Stomach (tissue), 9 donors: ENCODE results near the gene HPGD. TPM values are rescaled to one million over a fixed set of nuclear protein-coding genes. Genes with fewer than 3 reads are reported as not detected.

Source experiments
- DNase-seq, 2 donors: peaks; one replicate each; pipeline versions ENCODE4 v3.0.0 to v3.0.0-alpha.2; 2013 to 2019
- H3K27ac ChIP-seq, 5 donors: fragments of 200-600 bp in 4 of 5; sonication (generic) in 4 of 5; one replicate each; pipeline ENCODE4 v1.5.1; 2013 to 2019; ENCODE audit warnings: mild to moderate bottlenecking in 1 of 5, moderate library complexity in 1 of 5
- H3K27me3 ChIP-seq, 3 donors: fragments of 200-600 bp; sonication (generic); one replicate each; pipeline ENCODE4 v1.5.1; 2017 to 2019; ENCODE audit warnings: mixed run types in 1 of 3
- H3K36me3 ChIP-seq, 4 donors: fragments of 200-600 bp; sonication (generic); 1 replicate in 3 of 4; 2 replicates in 1 of 4; pipeline ENCODE4 v1.5.1; 2016 to 2019
- H3K4me1 ChIP-seq, 4 donors: fragments of 200-600 bp; sonication (generic); one replicate each; pipeline ENCODE4 v1.5.1; 2016 to 2019
- H3K4me3 ChIP-seq, 4 donors: fragments of 200-600 bp; sonication (generic) in 3 of 4; one replicate each; pipeline ENCODE4 v1.5.1; 2016 to 2019; ENCODE audit warnings: mild to moderate bottlenecking in 1 of 4
- H3K9me3 ChIP-seq, 4 donors: fragments of 200-600 bp; sonication (generic); one replicate each; pipeline ENCODE4 v1.5.1; 2016 to 2019
- CTCF ChIP-seq, 7 experiments: fragments of 450-650 bp in 4 of 7; fragments of 200-600 bp in 3 of 7; sonication (generic) in 3 of 7; IDR thresholded peaks; one replicate each; pipeline ENCODE4 v1.5.1; 2016 to 2019; ENCODE audit warnings: antibody characterized with exemption in 7 of 7, control low read depth in 2 of 7, mild to moderate bottlenecking in 1 of 7
- EP300 ChIP-seq: sonication (generic); formaldehyde crosslinking; IDR thresholded peaks from one replicate; pipeline ENCODE4 v1.6.1; 2017; ENCODE audit warnings: antibody characterized with exemption
- POLR2A ChIP-seq, 4 donors: fragments of 450-650 bp; IDR thresholded peaks; one replicate each; pipeline ENCODE4 v1.6.1; 2016; ENCODE audit warnings: antibody characterized with exemption in 4 of 4, control low read depth in 2 of 4, mild to moderate bottlenecking in 1 of 4, moderate library complexity in 1 of 4
- POLR2AphosphoS5 ChIP-seq, 3 donors: sonication (generic); formaldehyde crosslinking; IDR thresholded peaks; one replicate each; pipeline ENCODE4 v1.6.1; 2016; ENCODE audit warnings: antibody characterized with exemption in 3 of 3
- WGBS, 5 donors: extraction: QIAGEN DNeasy Blood & Tissue Kit in 3 of 5; methylation state at CpG; one replicate each; pipeline versions ENCODE4 v1.1.5 to v1.1.7; 2013 to 2018; 5-methylcytosine and 5-hydroxymethylcytosine counted together
- intact Hi-C: fragments of 100-400 bp; cut with DNase I; formaldehyde crosslinking; loops from one replicate; pipeline ENCODE4 v1.15.1; 2023; ENCODE audit warnings: low total_unique reads
- polyA plus RNA-seq, 3 donors: library from polyadenylated mRNA; stranded (reverse); fragments of 200-250 nt; gene quantifications; one replicate each; pipeline ENCODE4 v1.2.3, GENCODE V29; 2013
- total RNA-seq, 5 donors: library from RNA; depleted of rRNA; stranded (reverse); fragments of >200 nt; gene quantifications; one replicate each; pipeline versions ENCODE4 v1.1.0 to v1.2.3, GENCODE V29; 2014 to 2016
- donor health status: healthy with polysubstance abuse.
- donor health status: Bipolar disorder and iron deficiency.
- donor health status: healthy.

Gene HPGD
- total and polyA plus RNA-seq, 8 donors: 13.6 to 492 (median 51.0) TPM

GRCh38 chr4:174545268-174545667 lies 23.0 kb upstream of the HPGD start:
- TF ChIP-seq EP300: no peak
- TF ChIP-seq POLR2AphosphoS5 (IDR thresholded peaks at IDR 0.05): no peak
- TF ChIP-seq POLR2A (IDR thresholded peaks at IDR 0.05): no peak
- TF ChIP-seq CTCF (IDR thresholded peaks at IDR 0.05): no peak
- Histone ChIP-seq H3K4me3 (no peak overlapping the region), H3K27me3 (no peaks in the 10 kb centered on the region), H3K9me3 (no peaks in the 10 kb centered on the region), H3K4me1 (no peaks in the 10 kb centered on the region), H3K36me3 (no peaks in the 10 kb centered on the region), H3K27ac (no peak overlapping the region)
- intact Hi-C loops: no loop called here
- no peak for DNase-seq

GRCh38 chr4:174544496-174544895 lies 22.2 kb upstream of the HPGD start:
- Histone ChIP-seq H3K9me3 (no peaks in the 10 kb centered on the region), H3K36me3 (no peaks in the 10 kb centered on the region), H3K4me1 (no peaks in the 10 kb centered on the region), H3K27me3 (no peaks in the 10 kb centered on the region), H3K4me3 (no peak overlapping the region), H3K27ac (no peak overlapping the region)
- DNase-seq: no peak
- intact Hi-C loops: no loop called here
- TF ChIP-seq POLR2A (IDR thresholded peaks at IDR 0.05) (no peak), EP300 (no peak), POLR2AphosphoS5 (IDR thresholded peaks at IDR 0.05) (no peak), CTCF (IDR thresholded peaks at IDR 0.05) (no peak)
- WGBS, 5 donors: 30 to 50% (median 44%) methylated on average over 4 of the region's 4 CpGs

- WGBS, 5 donors: 92 to 96% (median 95%) methylated on average over 10 of the region's 10 CpGs
- intact Hi-C loops: no loop called here
- Histone ChIP-seq H3K27ac (no peak overlapping the region), H3K9me3 (no peaks in the 10 kb centered on the region), H3K4me1 (no peaks in the 10 kb centered on the region), H3K36me3 (no peaks in the 10 kb centered on the region), H3K27me3 (no peaks in the 10 kb centered on the region), H3K4me3 (no peak overlapping the region)
- TF ChIP-seq EP300 (no peak), POLR2A (IDR thresholded peaks at IDR 0.05) (no peak), POLR2AphosphoS5 (IDR thresholded peaks at IDR 0.05) (no peak), CTCF (IDR thresholded peaks at IDR 0.05) (no peak)
- no peak for DNase-seq
Measured at GRCh38 chr4:174540175-174540574, 17.9 kb upstream of the HPGD start.

DNA sequence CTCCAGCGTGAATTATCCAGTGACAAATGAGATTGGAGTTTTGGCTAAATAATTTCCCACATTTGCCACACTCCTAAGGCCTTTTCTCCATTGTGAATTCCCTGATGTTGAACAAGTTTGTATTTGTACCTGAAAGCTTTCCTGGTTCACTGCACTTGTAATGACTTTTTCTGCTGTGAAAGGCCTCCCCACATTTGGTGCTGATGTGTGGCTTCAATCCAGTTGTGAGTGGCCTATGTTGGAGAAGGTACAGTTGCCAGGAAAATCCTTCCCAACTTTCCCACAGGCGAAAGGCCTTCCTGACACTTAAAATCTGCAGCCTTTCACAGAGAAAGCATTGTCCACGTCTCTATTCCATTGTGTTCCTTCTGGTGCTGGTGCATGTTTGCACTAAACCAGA lies 17.3 kb upstream of the HPGD start:
- 68 to 71% (median 70%) methylated on average over 3 of the region's 3 CpGs for WGBS, 5 donors
- no peaks in the 10 kb centered on the region for H3K36me3 ChIP-seq

More for the DNA sequence above, 17.3 kb upstream of the HPGD start:
- H3K27ac ChIP-seq: no peak overlapping the region
- TF ChIP-seq EP300 (no peak), POLR2A (IDR thresholded peaks at IDR 0.05) (no peak), POLR2AphosphoS5 (IDR thresholded peaks at IDR 0.05) (no peak), CTCF (IDR thresholded peaks at IDR 0.05) (no peak)
- H3K27me3 ChIP-seq: no peaks in the 10 kb centered on the region
- no peaks in the 10 kb centered on the region for H3K4me1 ChIP-seq
- no peaks in the 10 kb centered on the region for H3K9me3 ChIP-seq
- no peak overlapping the region for H3K4me3 ChIP-seq
- intact Hi-C loops: no loop called here
- DNase-seq: no peak
